NCI-H524 (cell line): ENCODE data around the gene SMAD9.

ENCODE experiments used
- DNase-seq, 2 experiments: peaks; one replicate each; lab custom pipeline; 2025; lab: John Stamatoyannopoulos, UW

Gene SMAD9

GRCh38 chr13:36919833-36920615 is at the start of gene SMAD9:
SMAD9 (minus strand) TSS chr13:36920238; CDS start chr13:36879689, 40,549 bp downstream.
- DNase-seq, result peak; percentile 30 to 56

- no peak for DNase-seq
Observed at GRCh38 chr13:36966404-36966803, 46.4 kb upstream of the SMAD9 start.

- no peak for DNase-seq
Observed at GRCh38 chr13:36965767-36966166, 45.7 kb upstream of the SMAD9 start.

- no peak for DNase-seq
Observed at GRCh38 chr13:36959456-36960116, 39.5 kb upstream of the SMAD9 start.

GRCh38 chr13:36954542-36954941 is 34.5 kb upstream of the SMAD9 start:
- DNase-seq, result no peak

- DNase-seq, result no peak
Observed at GRCh38 chr13:36950920-36951319, 30.9 kb upstream of the SMAD9 start.

GRCh38 chr13:36950330-36950729 is 30.3 kb upstream of the SMAD9 start:
- no peak for DNase-seq

GRCh38 chr13:36945078-36945477 is 25.0 kb upstream of the SMAD9 start:
- no peak for DNase-seq

- DNase-seq, result no peak
Observed at GRCh38 chr13:36925603-36926002, 5.6 kb upstream of the SMAD9 start.

- no peak for DNase-seq
Observed at GRCh38 chr13:36924001-36924400, 4.0 kb upstream of the SMAD9 start.

- no peak for DNase-seq
Observed at GRCh38 chr13:36921631-36922301, 1.7 kb upstream of the SMAD9 start.

- no peak for DNase-seq
Observed at GRCh38 chr13:36920616-36921185, 663 bp upstream of the SMAD9 start.

GRCh38 chr13:36919171-36919832 is 736 bp downstream of the SMAD9 start:
- peak; percentile 54 to 59 for DNase-seq

GRCh38 chr13:36918246-36919131 is 1.5 kb downstream of the SMAD9 start:
- DNase-seq, result peak in 1 of 2 experiments; percentile 42

- DNase-seq, result no peak
Observed at GRCh38 chr13:36917311-36917710, 2.7 kb downstream of the SMAD9 start.

GRCh38 chr13:36915896-36916640 is 4.0 kb downstream of the SMAD9 start:
- no peak for DNase-seq

GRCh38 chr13:36915106-36915505 is 4.9 kb downstream of the SMAD9 start:
- no peak for DNase-seq

GRCh38 chr13:36914648-36915047 is 5.4 kb downstream of the SMAD9 start:
- no peak for DNase-seq

- DNase-seq, result no peak
Observed at GRCh38 chr13:36913463-36913862, 6.6 kb downstream of the SMAD9 start.

GRCh38 chr13:36912973-36913372 is 7.1 kb downstream of the SMAD9 start:
- DNase-seq, result no peak
